Right renal cortex interstitium (tissue), 3 donors: ENCODE measurements around the gene SLC44A4. TPM values are rescaled to one million over a fixed set of nuclear protein-coding genes. Genes with fewer than 3 reads are reported as not detected.

Experiments used
- DNase-seq, 3 donors: peaks; one replicate each; pipeline ENCODE4 v3.0.0-alpha.2; 2013; ENCODE audit warnings: low read depth in 3 of 3, low spot score in 2 of 3
- polyA plus RNA-seq, 3 donors: library from polyadenylated mRNA; unstranded; fragments of 120-200 nt; gene quantifications; one replicate each; pipeline ENCODE4 v1.2.1, GENCODE V29; 2013; ENCODE audit not compliant: insufficient read length in 3 of 3

Gene SLC44A4
- polyA plus RNA-seq, 3 donors = 34.7 to 45.8 (median 43.8) TPM

GRCh38 chr6:31814677-31815024 is 64.1 kb downstream of the SLC44A4 start:
- DNase-seq = peak; percentile 87 to 95 (median 93)

- no peak for DNase-seq
Observed at GRCh38 chr6:31813465-31813849, 65.3 kb downstream of the SLC44A4 start.

Other genes starting within 250 kb of the SLC44A4 start
- 100 to 1,000 TPM; 212 to 228 (median 226) TPM for gene BAG6, start 226.3 kb downstream of the SLC44A4 start, polyA plus RNA-seq
- gene APOM, start 223.1 kb downstream of the SLC44A4 start, polyA plus RNA-seq = 100 to 1,000 TPM in 2 of 3 donors, 10 to 100 TPM in 1; 91.6 to 131 (median 120) TPM
- 10 to 100 TPM; 19.4 to 20.7 (median 20.4) TPM for gene C6orf47, start 218.2 kb downstream of the SLC44A4 start, polyA plus RNA-seq
- gene GPANK1, start 214.0 kb downstream of the SLC44A4 start, polyA plus RNA-seq = 10 to 100 TPM; 29.5 to 31.0 (median 30.8) TPM
- 100 to 1,000 TPM; 234 to 239 (median 236) TPM for gene CSNK2B, start 212.9 kb downstream of the SLC44A4 start, polyA plus RNA-seq
- gene LY6G5B, start 209.0 kb downstream of the SLC44A4 start, polyA plus RNA-seq = 10 to 100 TPM; 10.4 to 15.6 (median 12.0) TPM
- 1 to 10 TPM; 2.4 to 3.2 (median 2.5) TPM for gene LY6G5C, start 197.9 kb downstream of the SLC44A4 start, polyA plus RNA-seq
- 10 to 100 TPM; 54.8 to 57.3 (median 55.2) TPM for gene ABHD16A, start 175.7 kb downstream of the SLC44A4 start, polyA plus RNA-seq
- 1 to 10 TPM in 1 of 3 donors, under 1 TPM in 2; 0.44 to 1.5 (median 0.98) TPM for gene LY6G6F, start 172.1 kb downstream of the SLC44A4 start, polyA plus RNA-seq
- under 1 TPM in 1 of 3 donors, not detected in 2; 0.34 TPM for gene LY6G6D, start 163.6 kb downstream of the SLC44A4 start, polyA plus RNA-seq
- under 1 TPM; 0.18 to 0.28 (median 0.22) TPM for gene LY6G6C, start 157.3 kb downstream of the SLC44A4 start, polyA plus RNA-seq
- gene MPIG6B, start 155.6 kb downstream of the SLC44A4 start, polyA plus RNA-seq = 1 to 10 TPM; 1.1 to 2.3 (median 1.4) TPM
- gene DDAH2, start 149.7 kb downstream of the SLC44A4 start, polyA plus RNA-seq = 100 to 1,000 TPM; 157 to 166 (median 162) TPM
- 100 to 1,000 TPM; 313 to 334 (median 325) TPM for gene CLIC1, start 142.5 kb downstream of the SLC44A4 start, polyA plus RNA-seq
- 10 to 100 TPM; 13.8 to 16.7 (median 15.3) TPM for gene MSH5, start 139.0 kb downstream of the SLC44A4 start, polyA plus RNA-seq
- 1 to 10 TPM; 2.1 to 7.4 (median 6.0) TPM for gene SAPCD1, start 116.3 kb downstream of the SLC44A4 start, polyA plus RNA-seq
- 1 to 10 TPM; 6.8 to 9.4 (median 8.5) TPM for gene VWA7, start 101.7 kb downstream of the SLC44A4 start, polyA plus RNA-seq
- 10 to 100 TPM; 57.2 to 59.4 (median 58.1) TPM for gene VARS1, start 83.2 kb downstream of the SLC44A4 start, polyA plus RNA-seq
- 10 to 100 TPM; 86.8 to 93.1 (median 87.3) TPM for gene LSM2, start 72.0 kb downstream of the SLC44A4 start, polyA plus RNA-seq
- 1 to 10 TPM; 4.1 to 4.3 (median 4.3) TPM for gene HSPA1L, start 63.7 kb downstream of the SLC44A4 start, polyA plus RNA-seq
- 100 to 1,000 TPM in 1 of 3 donors, 10 to 100 TPM in 2; 83.5 to 115 (median 87.1) TPM for gene HSPA1A, start 63.5 kb downstream of the SLC44A4 start, polyA plus RNA-seq
- gene HSPA1B, start 51.3 kb downstream of the SLC44A4 start, polyA plus RNA-seq = 100 to 1,000 TPM; 112 to 164 (median 134) TPM
- gene NEU1, start 16.2 kb downstream of the SLC44A4 start, polyA plus RNA-seq = 10 to 100 TPM; 69.0 to 89.7 (median 77.5) TPM
- gene EHMT2, start 18.7 kb upstream of the SLC44A4 start, polyA plus RNA-seq = 10 to 100 TPM; 67.9 to 74.0 (median 68.5) TPM
- 10 to 100 TPM; 23.5 to 27.3 (median 25.5) TPM for gene ZBTB12, start 23.1 kb upstream of the SLC44A4 start, polyA plus RNA-seq
- gene C2, start 48.7 kb upstream of the SLC44A4 start, polyA plus RNA-seq = 1 to 10 TPM; 3.3 to 4.3 (median 4.0) TPM
- 10 to 100 TPM in 1 of 3 donors, 1 to 10 TPM in 2; 5.0 to 17.5 (median 5.7) TPM for gene CFB, start 67.1 kb upstream of the SLC44A4 start, polyA plus RNA-seq
- gene NELFE, start 80.0 kb upstream of the SLC44A4 start, polyA plus RNA-seq = 10 to 100 TPM; 90.8 to 94.0 (median 92.7) TPM
- gene SKIC2, start 80.2 kb upstream of the SLC44A4 start, polyA plus RNA-seq = 10 to 100 TPM; 35.7 to 49.2 (median 37.6) TPM
- gene DXO, start 93.1 kb upstream of the SLC44A4 start, polyA plus RNA-seq = 10 to 100 TPM; 25.7 to 26.8 (median 26.0) TPM
- 10 to 100 TPM; 10.9 to 22.9 (median 13.1) TPM for gene C4A, start 103.1 kb upstream of the SLC44A4 start, polyA plus RNA-seq
- 10 to 100 TPM; 12.0 to 24.1 (median 14.0) TPM for gene C4B, start 135.8 kb upstream of the SLC44A4 start, polyA plus RNA-seq
- 1 to 10 TPM in 1 of 3 donors, under 1 TPM in 2; 0.55 to 1.3 (median 0.58) TPM for gene CYP21A2, start 159.4 kb upstream of the SLC44A4 start, polyA plus RNA-seq
- gene TNXB, start 230.3 kb upstream of the SLC44A4 start, polyA plus RNA-seq = 1 to 10 TPM; 2.4 to 2.7 (median 2.5) TPM
- 10 to 100 TPM; 83.2 to 94.0 (median 84.1) TPM for gene ATF6B, start 249.2 kb upstream of the SLC44A4 start, polyA plus RNA-seq